Activated CD4-positive, alpha-beta T cell treated with anti-CD3 and anti-CD28 coated beads, Interleukin-2, amount 50 U/mL, for 4 hours (primary cell): ENCODE results near the gene DSPP.

Experiments
- DNase-seq, 2 experiments: peaks; one replicate each; pipeline ENCODE4 v3.0.0-alpha.2; 2020

Gene DSPP

DNA sequence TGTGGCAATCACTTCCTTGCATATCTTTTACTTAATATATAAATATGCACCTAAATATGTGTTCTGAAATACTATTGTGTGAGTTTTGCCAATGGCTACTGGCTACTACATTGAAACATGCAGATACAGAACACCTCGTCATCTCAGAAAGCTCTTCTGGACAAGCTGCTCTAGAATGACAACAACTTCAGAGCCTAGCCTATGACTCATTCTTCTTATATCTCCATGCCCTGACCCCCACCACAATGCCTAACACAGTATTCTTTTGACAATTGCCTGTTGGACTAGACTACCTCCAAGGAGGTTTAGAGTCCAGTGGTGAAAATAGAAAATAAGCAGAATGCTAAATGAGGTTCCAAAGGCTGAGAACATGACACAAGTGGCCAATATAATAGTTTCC is 24.1 kb downstream of the DSPP start:
- DNase-seq: no peak

DNA sequence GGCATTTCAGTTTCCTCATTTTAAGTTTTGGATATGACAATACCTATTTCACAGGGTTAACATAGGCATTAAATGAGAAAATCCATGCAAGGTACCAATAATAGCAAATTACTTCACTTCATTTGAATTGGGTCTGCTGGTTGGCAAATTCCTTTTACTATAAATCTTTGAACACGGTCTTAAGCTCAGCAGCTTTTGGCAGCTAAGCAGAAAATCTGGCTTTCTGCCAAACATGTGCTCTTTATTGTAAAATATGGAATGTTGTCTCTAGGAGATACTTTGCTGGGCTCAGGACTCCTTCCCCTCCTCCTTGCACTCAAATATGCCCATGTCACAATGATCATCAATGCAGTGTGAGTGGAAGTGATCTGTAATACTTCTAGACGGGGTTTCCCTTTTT is 24.9 kb downstream of the DSPP start:
- DNase-seq: no peak

DNA sequence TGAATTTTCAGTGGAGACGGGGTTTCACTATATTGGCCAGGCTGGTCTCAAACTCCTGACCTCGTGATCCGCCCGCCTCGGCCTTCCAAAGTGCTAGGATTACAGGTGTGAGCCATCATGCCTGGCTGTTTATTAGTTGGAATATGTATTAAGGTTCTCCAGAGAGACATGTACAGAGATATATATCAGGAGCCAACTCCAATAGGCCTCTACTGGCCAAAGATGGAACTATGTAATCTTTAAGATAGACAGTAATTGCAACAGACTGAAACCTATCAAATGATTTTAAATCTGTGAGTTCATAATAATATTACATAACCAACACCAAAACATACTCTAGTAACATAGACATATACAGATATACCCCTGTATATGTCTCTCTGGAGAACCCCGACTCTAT is 36.0 kb downstream of the DSPP start:
- DNase-seq: no peak

DNA sequence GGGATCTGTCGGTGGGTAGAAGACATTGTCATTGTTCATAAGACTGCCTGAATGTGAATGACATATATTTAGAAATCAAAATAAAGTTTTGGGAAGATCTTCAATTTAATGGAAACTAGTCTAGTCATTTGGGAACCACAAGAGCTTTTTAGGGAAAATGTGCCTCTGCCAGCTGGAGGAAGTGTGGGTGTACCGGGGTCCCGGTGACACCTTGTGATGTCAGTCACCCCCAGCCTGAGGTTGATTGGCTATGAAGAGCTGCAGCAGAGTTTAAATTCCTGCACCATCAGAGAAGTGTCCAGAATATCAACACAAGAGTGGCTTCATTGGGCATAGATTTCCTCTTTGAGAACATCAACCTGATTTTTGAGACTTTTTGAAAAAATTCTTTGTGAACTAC is 41.7 kb downstream of the DSPP start, which contains the start of gene DMP1:
TSS of gene DMP1 (plus strand) at position 301 of the 400 bp plus-strand sequence. CDS start 6,213 bp downstream, outside the sequence.
- no peak for DNase-seq

DNA sequence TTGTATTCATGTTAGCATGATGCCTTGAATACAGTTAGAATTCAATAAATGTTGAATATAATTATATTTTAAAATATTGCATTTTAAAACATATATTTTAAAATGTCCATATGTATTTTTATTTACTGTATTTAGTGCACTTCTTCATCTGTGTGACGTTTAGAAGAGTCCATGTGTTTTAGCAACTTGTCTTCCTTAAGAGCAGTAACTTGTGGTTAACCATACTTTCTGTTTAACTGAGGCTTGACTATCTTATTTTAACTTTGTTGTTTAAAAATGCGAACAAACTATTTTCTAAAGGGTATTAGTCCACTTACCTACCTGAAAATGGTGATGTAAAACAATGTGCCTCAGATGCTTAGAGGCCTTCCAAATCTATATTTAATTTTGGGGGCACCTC is 42.6 kb downstream of the DSPP start:
- DNase-seq: no peak

DNA sequence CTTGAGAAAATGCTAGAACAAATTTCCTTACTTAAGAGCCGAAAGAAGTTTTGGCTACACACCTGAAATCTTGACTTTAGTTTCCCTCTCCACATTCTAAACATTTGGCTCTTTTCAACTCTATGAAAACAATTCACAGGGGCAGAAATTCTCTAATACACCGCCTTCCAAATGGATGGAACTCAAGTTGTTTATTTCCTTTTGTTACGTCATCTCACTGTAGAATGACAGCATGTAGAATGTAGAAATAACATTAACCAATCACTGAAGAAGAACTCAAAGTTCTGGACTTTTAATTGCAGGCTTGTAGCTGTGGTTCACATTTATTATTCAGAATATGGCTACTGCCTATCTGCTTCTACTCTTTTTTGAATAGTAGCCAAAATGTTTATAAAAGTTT is 43.6 kb downstream of the DSPP start:
- DNase-seq: no peak

DNA sequence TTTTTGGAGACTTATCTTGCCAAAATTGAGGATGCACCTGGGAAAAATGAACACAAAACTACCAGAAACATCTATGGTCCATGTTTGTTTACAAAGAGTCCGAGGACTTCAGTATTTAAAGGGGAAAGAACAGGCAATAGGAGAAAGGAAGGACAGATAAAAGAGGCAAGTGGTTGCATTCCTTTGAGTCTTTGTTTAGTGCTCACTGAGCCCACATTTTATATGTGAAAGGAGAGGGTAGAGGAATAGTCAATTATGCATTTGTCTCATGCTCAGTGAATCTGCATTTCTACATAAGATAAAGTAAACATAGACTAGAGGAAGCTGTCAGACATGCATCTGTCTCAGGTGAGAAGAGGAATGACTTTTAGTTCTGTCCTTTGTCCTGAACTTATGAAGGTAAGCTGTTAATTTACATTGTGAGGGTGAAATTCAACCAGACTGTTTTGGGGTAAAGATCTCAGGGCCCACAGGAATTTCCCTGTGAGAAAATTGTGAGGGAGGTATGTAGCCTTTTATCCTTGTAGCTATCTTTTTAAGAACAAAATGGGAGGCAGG is 46.2 kb downstream of the DSPP start:
- no peak for DNase-seq

DNA sequence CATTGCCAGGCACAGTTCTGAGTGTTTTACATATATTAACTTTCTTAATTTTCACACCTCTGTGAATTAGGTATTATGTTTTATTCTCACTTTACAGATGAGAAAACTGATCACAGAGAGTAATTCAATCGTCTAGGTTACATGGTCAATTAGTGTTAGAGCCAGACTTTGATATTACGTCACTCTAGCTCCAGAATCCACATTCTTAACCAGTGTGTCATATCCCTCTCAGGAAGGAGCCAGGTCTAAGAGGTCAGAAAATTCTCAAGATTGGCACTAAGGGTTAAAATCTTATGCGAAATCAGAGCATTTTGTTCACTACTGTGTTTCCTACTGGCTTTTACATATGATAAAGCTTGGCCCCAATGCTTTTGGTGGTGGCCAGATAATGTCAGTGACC is 49.2 kb downstream of the DSPP start:
- DNase-seq: no peak

DNA sequence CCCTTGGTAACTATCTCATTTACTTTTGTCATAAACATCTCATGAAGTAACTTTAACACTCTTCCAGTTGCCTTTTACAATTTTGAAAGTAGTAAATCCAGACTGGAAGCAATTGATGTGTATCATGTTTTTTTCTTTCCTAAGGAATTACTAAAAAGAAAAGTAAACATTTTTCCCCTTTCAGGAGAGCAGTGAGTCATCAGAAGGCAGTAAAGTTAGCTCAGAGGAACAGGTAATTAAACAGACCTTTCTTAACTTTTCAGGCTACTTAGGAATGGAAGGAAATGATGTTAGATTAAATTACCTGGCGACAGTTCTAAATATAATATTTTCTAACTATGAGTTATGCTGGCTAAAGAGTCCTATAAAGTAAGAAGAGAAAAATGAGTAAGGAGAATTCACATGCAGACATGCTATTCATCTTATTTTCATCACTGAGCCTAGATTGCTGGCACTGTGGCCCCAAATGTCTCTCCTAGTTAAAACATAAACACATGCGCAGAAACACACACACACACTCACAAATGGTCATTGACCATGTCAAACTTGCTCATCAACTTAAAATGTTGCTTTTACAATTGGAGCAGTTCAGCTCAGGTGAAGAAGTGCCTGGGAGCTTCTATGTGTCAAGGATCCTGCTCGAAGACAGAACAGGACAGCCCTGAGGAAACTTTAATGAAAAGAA is 51.1 kb downstream of the DSPP start:
- DNase-seq: no peak

DNA sequence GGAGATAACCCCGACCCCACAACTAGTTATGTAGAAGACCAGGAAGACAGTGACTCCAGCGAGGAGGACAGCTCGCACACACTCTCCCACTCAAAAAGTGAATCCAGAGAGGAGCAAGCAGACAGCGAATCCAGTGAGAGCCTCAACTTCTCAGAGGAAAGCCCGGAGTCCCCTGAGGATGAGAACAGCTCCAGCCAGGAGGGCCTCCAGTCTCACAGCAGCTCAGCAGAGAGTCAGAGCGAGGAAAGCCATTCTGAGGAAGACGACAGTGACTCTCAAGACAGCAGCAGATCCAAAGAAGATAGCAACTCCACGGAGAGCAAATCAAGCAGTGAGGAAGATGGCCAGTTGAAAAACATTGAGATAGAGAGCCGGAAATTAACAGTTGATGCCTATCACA is 54.5 kb downstream of the DSPP start:
- no peak for DNase-seq
